T-helper 17 cell (primary cell): Measurements from ENCODE around the gene RBPJ. TPM values are rescaled to one million over a fixed set of nuclear protein-coding genes. Genes with fewer than 3 reads are reported as not detected.

Source experiments
- ATAC-seq: fragments of 150-1000 bp; cut with Tn5 transposase; 2 replicates; pipeline ENCODE4 v1.10.0; 2021; ENCODE audit warnings: mild to moderate bottlenecking, moderate library complexity
- DNase-seq, 3 donors: peaks; one replicate each; pipeline versions ENCODE4 v3.0.0 to v3.0.0-alpha.2; 2020 to 2021
- H3K9me3 ChIP-seq: one replicate; pipeline ENCODE4 v1.7.0; 2013; ENCODE audit warnings: low read length, mild to moderate bottlenecking; ENCODE audit not compliant: control insufficient read depth, poor library complexity, severe bottlenecking
- H3K27ac Mint-ChIP-seq: one replicate; pipeline ENCODE4 v1.8.0; 2022; ENCODE audit warnings: mild to moderate bottlenecking, moderate library complexity, mixed read lengths
- H3K27me3 Mint-ChIP-seq: one replicate; pipeline ENCODE4 v1.8.0; 2022; ENCODE audit warnings: mixed read lengths
- H3K36me3 Mint-ChIP-seq: one replicate; pipeline ENCODE4 v1.8.0; 2022; ENCODE audit warnings: low read depth, mixed read lengths
- H3K4me1 Mint-ChIP-seq: one replicate; pipeline ENCODE4 v1.8.0; 2022; ENCODE audit warnings: mild to moderate bottlenecking, mixed read lengths
- H3K4me3 Mint-ChIP-seq: one replicate; pipeline ENCODE4 v1.8.0; 2022; ENCODE audit warnings: mild to moderate bottlenecking, moderate library complexity, mixed read lengths
- total RNA-seq, 4 donors: library from RNA in 2 of 4; stranded (reverse) in 2 of 4; gene quantifications; one replicate each; pipeline ENCODE4 v1.2.3 and lab custom pipeline; 2022 to 2026

The RBPJ gene
- total RNA-seq, 2 donors from 2014 or later = 77.9 to 88.3 TPM

GRCh38 chr4:26432419-26432818 lies 111.6 kb downstream of the RBPJ start:
- Mint-ChIP-seq H3K4me3 (no peak overlapping the region), H3K27ac (no peak overlapping the region), H3K27me3 (no peaks in the 10 kb centered on the region), H3K4me1 (peaks cover 6% of the 10 kb centered on the region), H3K36me3 (peaks cover 12% of the 10 kb centered on the region)
- ATAC-seq = no peak
- no peak for DNase-seq
- H3K9me3 ChIP-seq = no peaks in the 10 kb centered on the region

DNA sequence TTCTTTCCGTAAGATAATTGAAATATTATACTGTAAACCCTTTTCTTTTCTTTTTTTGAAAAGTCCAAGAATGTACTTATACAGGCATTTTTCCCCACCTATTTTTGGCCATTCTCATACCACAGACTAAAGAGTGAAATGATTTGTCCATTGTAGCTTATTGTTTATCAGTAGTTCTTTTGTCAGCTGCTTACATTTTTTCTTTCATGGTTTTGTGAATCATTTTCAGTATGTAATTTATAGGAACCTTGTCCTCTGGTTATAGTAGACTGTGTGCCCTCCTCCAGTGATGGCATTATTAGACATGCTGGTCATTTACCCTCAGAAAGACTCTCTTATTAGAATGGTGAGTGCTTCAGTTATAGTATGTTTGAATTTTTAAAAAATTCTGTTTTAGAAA lies 112.7 kb downstream of the RBPJ start:
- H3K27me3 Mint-ChIP-seq = no peaks in the 10 kb centered on the region
- no peak for DNase-seq
- H3K4me3 Mint-ChIP-seq = no peak overlapping the region
- peak overlapping the region; percentile 45 for H3K27ac Mint-ChIP-seq
- H3K4me1 Mint-ChIP-seq = peaks cover 4% of the 10 kb centered on the region
- no peak for ATAC-seq
- H3K36me3 Mint-ChIP-seq = peaks cover 9% of the 10 kb centered on the region
- H3K9me3 ChIP-seq = no peaks in the 10 kb centered on the region

DNA sequence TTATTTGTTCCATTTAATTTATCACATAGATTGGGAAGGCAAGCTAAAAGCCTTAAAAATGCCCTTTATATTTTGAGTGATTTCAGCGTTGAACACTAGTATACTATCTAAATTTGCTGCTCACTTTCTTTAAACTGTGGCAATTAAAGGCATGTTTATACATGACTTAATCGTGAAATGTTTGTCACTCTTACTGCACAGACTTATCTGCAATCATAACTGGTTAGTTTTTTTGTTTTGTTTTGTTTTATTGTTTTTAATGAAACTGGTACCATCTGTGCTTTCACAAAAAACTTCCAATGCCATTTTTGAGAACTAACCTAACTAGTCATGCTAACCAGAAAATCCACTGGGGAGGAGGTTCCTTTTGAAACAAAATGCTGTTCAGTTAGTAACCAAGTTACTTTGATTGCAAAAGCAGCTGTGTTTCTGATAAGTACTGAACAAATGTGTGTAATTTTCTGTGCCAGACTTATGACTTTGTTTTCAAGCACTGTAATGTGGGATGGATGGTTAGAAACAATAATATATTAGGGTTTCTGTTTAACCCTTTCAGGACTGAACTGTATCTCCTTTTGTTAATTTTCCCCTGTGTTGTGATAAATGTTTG lies 113.3 kb downstream of the RBPJ start:
- no peak overlapping the region for H3K27ac Mint-ChIP-seq
- H3K36me3 Mint-ChIP-seq = peaks cover 9% of the 10 kb centered on the region
- no peak overlapping the region for H3K4me3 Mint-ChIP-seq
- ATAC-seq (no peak), DNase-seq (no peak)
- no peaks in the 10 kb centered on the region for H3K27me3 Mint-ChIP-seq
- H3K4me1 Mint-ChIP-seq = peaks cover 4% of the 10 kb centered on the region
- no peaks in the 10 kb centered on the region for H3K9me3 ChIP-seq

- H3K36me3 Mint-ChIP-seq = no peaks in the 10 kb centered on the region
- H3K27me3 Mint-ChIP-seq = no peaks in the 10 kb centered on the region
- peaks cover 4% of the 10 kb centered on the region for H3K4me1 Mint-ChIP-seq
- ATAC-seq (no peak), DNase-seq (no peak)
- H3K4me3 Mint-ChIP-seq = no peak overlapping the region
- no peaks in the 10 kb centered on the region for H3K9me3 ChIP-seq
- no peak overlapping the region for H3K27ac Mint-ChIP-seq
Observed at GRCh38 chr4:26441102-26441501, 120.3 kb downstream of the RBPJ start.

DNA sequence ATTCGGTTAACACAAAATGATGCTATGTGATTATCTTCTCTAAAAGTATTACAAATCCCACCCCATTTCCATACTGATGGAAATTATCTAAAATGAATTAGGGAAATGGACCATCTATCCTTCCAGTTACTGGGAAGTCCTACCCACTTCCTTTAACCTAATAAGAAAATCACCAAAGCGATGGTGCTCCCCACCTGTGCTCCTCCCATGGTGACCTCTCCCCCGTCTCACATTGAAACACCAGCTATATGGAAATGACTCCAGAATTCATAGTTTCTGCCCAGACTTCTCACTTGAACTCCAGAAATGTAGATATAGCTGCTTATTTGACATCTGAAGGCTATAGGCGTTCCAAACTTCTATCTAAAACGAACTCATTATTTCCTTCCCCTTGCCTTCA lies 121.0 kb downstream of the RBPJ start:
- H3K9me3 ChIP-seq = no peaks in the 10 kb centered on the region
- Mint-ChIP-seq H3K27ac (no peak overlapping the region), H3K4me3 (no peak overlapping the region), H3K36me3 (no peaks in the 10 kb centered on the region), H3K4me1 (peaks cover 4% of the 10 kb centered on the region), H3K27me3 (no peaks in the 10 kb centered on the region)
- ATAC-seq (no peak), DNase-seq (no peak)

GRCh38 chr4:26447378-26447777 lies 126.6 kb downstream of the RBPJ start:
- Mint-ChIP-seq H3K4me1 (peaks cover 2% of the 10 kb centered on the region), H3K27me3 (peaks cover 5% of the 10 kb centered on the region), H3K4me3 (no peak overlapping the region), H3K27ac (no peak overlapping the region), H3K36me3 (no peaks in the 10 kb centered on the region)
- ATAC-seq = no peak
- no peaks in the 10 kb centered on the region for H3K9me3 ChIP-seq
- DNase-seq = no peak

DNA sequence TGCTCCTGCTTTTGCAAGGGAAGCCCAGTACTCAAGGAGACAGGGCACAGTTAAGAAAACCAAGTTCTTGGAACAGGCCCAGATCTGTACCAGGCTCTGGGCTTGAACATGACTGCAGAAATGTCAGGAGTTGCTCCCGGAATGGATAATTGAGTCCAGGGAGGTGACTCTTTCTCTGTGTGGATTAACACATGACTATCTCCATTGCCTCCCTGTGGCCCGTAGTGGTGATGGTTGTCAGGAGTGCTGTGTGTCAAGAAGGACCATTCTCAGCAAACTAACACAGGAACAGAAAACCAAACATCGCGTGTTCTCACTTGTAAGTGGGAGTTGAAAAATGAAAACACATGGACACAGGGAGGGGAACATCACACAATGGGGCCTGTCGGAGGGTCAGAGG lies 129.6 kb downstream of the RBPJ start:
- Mint-ChIP-seq H3K27me3 (peaks cover 5% of the 10 kb centered on the region), H3K36me3 (no peaks in the 10 kb centered on the region), H3K4me1 (peaks cover 2% of the 10 kb centered on the region), H3K4me3 (no peak overlapping the region), H3K27ac (no peak overlapping the region)
- DNase-seq (no peak), ATAC-seq (no peak)
- no peaks in the 10 kb centered on the region for H3K9me3 ChIP-seq

DNA sequence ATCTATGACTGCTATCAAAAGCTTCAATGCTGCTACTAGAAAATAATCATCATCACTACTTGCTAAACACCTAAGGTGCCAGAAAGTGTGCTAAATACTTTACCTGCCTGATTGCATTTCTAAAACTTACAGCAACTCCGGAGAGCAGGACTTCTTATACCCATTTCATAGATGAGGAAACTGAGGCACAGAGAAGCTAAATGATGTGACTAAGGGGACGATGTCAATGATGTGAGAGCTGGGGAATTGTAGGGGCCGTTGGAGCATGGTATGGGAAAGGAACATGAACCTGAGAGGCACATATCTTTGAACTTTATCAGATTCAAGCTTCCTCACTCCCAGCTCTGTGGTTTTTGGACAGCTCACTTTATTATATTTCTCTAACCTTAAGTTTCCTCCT lies 130.8 kb downstream of the RBPJ start:
- no peaks in the 10 kb centered on the region for H3K36me3 Mint-ChIP-seq
- H3K27ac Mint-ChIP-seq = no peak overlapping the region
- DNase-seq (no peak), ATAC-seq (no peak)
- H3K4me1 Mint-ChIP-seq = peaks cover 2% of the 10 kb centered on the region
- peaks cover 5% of the 10 kb centered on the region for H3K27me3 Mint-ChIP-seq
- no peak overlapping the region for H3K4me3 Mint-ChIP-seq
- H3K9me3 ChIP-seq = no peaks in the 10 kb centered on the region

DNA sequence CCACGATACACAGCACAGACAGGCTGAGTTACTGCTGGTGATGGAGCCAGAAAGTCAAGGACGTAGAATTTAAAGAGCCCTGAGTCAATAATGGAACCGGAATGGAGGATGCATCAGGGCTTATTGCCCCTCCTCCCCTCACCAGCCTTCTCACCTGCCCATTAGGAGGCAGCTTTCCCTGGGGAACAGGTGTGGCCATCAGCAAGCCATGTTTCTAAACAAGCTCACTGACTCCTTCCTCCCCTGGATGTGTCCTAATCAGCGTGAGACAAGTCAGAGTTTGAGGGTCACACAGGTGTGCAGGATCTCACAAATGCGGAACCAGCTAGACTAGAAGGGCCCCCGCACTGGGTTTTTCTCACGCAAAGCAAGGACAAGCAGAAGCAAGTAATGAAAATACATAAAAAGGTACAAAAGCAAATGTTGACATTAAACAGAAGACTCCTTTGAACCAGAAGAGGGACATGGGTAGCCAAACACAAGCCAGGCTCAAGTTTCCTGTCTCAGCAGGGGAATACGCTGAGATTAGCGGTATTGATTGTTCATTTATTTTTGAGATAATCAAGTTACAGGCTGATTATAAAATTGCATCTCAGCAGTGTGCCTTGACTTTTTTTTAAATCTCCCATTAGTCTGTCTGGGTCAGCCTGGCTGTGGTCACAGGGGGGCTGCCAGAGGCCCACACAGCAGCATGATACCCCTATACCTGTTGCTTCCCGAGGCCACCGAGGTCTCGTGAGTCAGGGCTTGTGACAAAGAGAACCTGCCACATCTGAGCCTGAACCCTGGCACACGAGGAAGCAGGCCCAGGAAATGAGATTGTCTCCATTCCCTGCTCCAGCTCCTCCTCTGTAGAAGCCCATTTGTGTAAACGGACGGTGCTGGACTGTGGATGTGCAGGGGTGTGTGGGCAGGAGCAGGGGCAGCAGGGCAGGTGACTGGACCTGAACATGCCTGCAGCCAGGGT lies 132.0 kb downstream of the RBPJ start:
- H3K9me3 ChIP-seq = no peaks in the 10 kb centered on the region
- H3K27me3 Mint-ChIP-seq = peaks cover 11% of the 10 kb centered on the region
- H3K36me3 Mint-ChIP-seq = no peaks in the 10 kb centered on the region
- H3K27ac Mint-ChIP-seq = no peak overlapping the region
- DNase-seq (no peak), ATAC-seq (no peak)
- H3K4me3 Mint-ChIP-seq = no peak overlapping the region
- H3K4me1 Mint-ChIP-seq = peaks cover 6% of the 10 kb centered on the region

DNA sequence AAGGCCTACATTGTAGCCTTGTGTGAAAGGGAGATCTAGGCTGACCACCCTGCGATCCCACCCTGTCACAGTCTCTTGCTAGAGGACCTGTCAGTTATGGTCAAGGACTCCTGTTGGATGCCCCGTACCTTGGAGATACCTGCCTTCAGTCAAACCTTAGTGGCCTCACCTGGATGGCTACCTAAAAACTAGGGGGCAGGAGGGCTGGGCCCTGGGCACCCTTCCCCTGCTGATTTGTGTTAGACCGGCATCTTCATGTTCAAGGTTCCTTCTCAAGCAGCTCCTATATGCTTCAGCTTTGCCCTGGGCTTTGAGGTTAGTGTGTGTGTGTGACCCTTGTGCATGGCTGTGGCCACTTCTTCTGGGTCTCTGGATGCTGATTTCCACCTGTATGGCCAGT lies 134.1 kb downstream of the RBPJ start:
- ATAC-seq (no peak), DNase-seq (no peak)
- no peak overlapping the region for H3K27ac Mint-ChIP-seq
- H3K4me1 Mint-ChIP-seq = peaks cover 13% of the 10 kb centered on the region
- no peak overlapping the region for H3K4me3 Mint-ChIP-seq
- peaks cover 11% of the 10 kb centered on the region for H3K27me3 Mint-ChIP-seq
- H3K9me3 ChIP-seq = no peaks in the 10 kb centered on the region
- no peaks in the 10 kb centered on the region for H3K36me3 Mint-ChIP-seq

- Mint-ChIP-seq H3K36me3 (no peaks in the 10 kb centered on the region), H3K27me3 (peaks cover 11% of the 10 kb centered on the region), H3K27ac (no peak overlapping the region), H3K4me3 (no peak overlapping the region), H3K4me1 (peaks cover 13% of the 10 kb centered on the region)
- no peaks in the 10 kb centered on the region for H3K9me3 ChIP-seq
- ATAC-seq (no peak), DNase-seq (no peak)
Observed at GRCh38 chr4:26455571-26455970, 134.8 kb downstream of the RBPJ start.

- Mint-ChIP-seq H3K36me3 (no peaks in the 10 kb centered on the region), H3K27ac (no peak overlapping the region), H3K4me3 (peak overlapping the region; percentile 39), H3K27me3 (peaks cover 6% of the 10 kb centered on the region), H3K4me1 (peaks cover 11% of the 10 kb centered on the region)
- no peaks in the 10 kb centered on the region for H3K9me3 ChIP-seq
- ATAC-seq (no peak), DNase-seq (no peak)
Observed at GRCh38 chr4:26457412-26457811, 136.6 kb downstream of the RBPJ start.

- Mint-ChIP-seq H3K4me1 (peaks cover 11% of the 10 kb centered on the region), H3K36me3 (no peaks in the 10 kb centered on the region), H3K27ac (no peak overlapping the region), H3K27me3 (peaks cover 6% of the 10 kb centered on the region), H3K4me3 (peak overlapping the region; percentile 39)
- no peak for DNase-seq
- no peaks in the 10 kb centered on the region for H3K9me3 ChIP-seq
- peak; percentile 40 for ATAC-seq
Observed at GRCh38 chr4:26458157-26458561, 137.3 kb downstream of the RBPJ start.
